Urothelium cell line (cell line): ENCODE data around the gene C17orf107.
A peak's percentile ranks its signal among the peaks of the same experiment; 100 is the strongest.

Experiments
- DNase-seq: peaks from one replicate; pipeline ENCODE4 v3.0.0; 2011; ENCODE audit warnings: low spot score, mixed read lengths
- FAIRE-seq: peaks from 2 replicates; lab custom pipeline; 2011; peaks lifted over from hg19 to GRCh38; lab: Jason Lieb, UNC

Gene C17orf107

DNA sequence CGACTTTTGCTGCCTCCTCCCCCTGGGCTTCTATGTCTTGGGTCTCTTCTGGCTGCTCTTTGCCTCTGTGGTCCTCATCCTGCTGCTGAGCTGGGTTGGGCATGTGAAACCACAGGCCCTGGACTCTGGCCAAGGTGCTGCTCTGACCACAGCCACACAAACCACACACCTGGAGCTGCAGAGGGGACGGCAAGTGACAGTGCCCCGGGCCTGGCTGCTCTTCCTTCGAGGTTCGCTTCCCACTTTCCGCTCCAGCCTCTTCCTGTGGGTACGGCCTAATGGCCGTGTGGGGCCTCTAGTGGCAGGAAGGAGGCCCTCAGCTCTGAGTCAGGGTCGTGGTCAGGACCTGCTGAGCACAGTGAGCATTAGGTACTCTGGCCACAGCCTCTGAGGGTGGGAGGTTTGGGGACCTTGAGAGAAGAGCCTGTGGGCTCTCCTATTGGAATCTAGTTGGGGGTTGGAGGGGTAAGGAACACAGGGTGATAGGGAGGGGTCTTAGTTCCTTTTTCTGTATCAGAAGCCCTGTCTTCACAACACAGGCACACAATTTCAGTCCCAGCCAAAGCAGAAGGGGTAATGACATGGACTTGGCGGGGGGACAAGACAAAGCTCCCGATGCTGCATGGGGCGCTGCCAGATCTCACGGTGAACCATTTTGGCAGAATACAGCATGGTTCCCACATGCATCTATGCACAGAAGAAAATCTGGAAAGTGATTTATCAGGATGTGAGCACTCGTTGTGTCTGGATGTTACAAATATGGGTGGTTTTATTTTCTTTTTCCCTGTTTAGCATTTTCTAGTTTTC lies 35.0 kb downstream of the C17orf107 start:
- FAIRE-seq (no peak), DNase-seq (peak; percentile 42)

DNA sequence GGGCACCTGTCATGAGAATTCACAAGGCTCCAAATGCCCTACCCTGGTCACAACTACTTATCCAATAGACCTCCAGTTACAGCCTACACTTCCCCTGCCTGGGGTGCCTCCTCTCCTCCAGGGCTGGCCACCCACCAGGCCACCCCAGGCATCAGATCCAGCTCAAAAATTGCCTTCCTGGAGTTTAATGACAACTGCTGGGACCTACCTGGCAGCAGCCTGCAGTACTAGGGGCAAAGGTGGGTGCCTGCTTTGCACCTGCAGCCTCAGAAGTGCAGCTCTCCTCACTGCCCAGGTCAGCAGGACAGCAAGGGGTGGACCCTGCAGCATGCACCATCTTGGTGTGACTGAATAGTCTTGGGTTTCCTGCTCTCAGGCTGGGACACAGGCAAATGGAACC lies 36.3 kb downstream of the C17orf107 start:
- no peak for DNase-seq
- no peak for FAIRE-seq

DNA sequence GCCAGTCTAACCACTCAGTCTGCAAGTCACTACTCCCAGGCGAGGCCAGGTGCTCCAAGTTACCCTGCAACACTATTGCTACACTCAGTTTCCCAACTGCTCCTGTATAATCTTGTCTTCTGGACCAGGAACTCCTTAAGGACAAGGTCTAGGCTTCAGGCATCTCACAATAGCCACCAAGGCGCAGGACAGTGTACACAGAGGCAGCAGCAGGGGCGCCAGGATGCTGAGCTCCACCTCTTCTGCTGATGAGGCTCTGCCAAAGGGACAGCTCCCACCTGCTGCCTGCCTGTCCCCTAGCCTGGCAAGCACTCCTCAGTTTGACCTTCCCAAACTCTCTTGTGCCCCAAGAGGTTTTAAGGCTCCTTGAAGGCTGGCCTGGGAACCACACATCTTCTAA lies 37.1 kb downstream of the C17orf107 start:
- FAIRE-seq (no peak), DNase-seq (no peak)

DNA sequence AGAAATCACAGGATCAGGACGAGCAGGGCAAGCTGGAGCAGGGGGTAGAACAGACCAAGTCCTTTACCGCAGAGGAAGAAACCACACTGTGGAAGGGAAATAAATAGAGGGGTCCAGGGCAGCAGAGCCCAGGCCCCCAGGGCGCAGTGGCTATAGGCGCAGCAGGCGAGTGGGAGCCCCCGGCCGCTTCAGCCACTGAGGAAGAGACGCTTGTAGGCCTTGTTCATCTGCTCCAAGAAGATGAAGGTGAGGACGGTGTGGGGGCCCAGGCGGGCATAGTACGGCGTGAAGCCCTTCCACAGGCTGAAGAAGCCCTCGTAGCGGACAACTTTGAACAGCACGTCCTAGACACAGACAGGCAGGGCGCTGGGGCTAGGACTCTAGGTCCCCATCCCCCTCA lies 38.2 kb downstream of the C17orf107 start:
- FAIRE-seq (no peak), DNase-seq (no peak)

DNA sequence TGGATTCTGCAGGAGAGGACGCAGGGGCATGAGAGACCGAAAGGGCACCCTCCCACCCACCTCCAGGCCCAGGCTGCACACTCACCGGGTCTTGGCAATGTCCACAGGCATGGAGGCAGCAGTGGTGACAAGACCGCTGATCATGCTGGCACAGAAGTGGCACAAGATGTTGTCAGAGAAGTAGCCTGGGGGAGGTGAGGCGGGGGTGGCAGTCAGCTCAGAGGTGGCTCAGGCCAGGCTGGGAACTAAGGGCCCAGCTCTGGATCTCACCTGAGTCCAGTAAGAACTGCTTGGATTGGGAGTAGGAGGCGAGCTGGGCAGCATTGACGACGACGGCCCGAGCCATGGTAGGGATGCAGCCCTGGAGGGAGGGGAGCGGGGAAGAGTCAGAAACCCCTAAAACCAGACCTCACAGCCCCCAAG lies 38.7 kb downstream of the C17orf107 start:
- FAIRE-seq (no peak), DNase-seq (no peak)

DNA sequence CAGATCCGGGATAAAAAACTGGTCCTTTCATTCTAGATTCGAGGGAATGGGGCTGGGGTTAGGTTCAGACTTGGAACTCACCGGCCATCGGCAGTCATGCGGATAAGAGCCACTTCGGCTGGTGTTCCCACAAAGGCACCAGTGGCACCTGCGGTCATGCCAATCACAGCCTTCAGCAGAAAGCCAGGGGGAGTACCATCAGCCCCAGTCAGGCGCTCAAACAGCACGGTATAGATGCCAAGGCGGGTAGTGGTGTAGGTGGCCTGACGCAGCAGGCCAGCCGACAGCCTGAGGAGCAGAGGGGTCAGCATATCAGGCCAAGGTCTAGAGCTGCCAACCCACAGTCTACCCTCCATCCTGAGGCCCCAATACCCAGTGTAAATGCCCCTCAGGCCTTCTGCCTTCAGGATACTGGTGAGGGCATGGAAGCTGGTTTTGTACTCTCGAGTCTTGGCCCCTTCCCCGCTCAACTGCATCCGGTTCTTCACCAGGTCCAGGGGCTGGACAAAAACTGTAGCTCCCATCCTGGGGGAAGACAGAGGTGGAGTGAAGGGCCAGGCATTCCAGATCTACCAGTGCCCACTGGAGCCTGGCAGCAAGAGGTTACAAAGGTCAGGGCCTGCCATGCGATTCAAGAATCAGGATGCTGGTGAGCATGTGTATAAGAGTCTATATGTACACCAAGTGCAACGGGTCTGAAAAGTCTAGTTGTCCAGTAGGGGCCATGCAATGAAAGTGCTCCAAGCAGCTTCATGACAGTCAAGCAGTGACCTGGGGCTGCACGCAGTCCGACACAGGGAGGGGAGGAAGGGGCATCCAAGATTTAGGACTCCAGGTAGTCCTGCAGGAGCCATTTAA lies 39.6 kb downstream of the C17orf107 start:
- FAIRE-seq (no peak), DNase-seq (no peak)

DNA sequence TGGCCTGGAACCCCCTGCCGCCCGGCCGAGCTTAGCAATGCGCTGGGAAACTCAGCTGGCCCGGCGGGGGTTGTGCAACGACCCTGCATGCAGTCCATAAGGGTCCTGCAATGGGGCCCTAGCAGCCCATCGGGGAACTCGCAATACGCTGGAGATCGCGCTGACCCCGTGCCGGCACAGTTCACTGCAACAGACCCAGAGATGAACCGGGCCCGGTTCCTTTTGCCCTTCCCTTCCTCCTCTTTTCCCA lies 40.1 kb downstream of the C17orf107 start:
- DNase-seq = no peak
- FAIRE-seq = no peak

DNA sequence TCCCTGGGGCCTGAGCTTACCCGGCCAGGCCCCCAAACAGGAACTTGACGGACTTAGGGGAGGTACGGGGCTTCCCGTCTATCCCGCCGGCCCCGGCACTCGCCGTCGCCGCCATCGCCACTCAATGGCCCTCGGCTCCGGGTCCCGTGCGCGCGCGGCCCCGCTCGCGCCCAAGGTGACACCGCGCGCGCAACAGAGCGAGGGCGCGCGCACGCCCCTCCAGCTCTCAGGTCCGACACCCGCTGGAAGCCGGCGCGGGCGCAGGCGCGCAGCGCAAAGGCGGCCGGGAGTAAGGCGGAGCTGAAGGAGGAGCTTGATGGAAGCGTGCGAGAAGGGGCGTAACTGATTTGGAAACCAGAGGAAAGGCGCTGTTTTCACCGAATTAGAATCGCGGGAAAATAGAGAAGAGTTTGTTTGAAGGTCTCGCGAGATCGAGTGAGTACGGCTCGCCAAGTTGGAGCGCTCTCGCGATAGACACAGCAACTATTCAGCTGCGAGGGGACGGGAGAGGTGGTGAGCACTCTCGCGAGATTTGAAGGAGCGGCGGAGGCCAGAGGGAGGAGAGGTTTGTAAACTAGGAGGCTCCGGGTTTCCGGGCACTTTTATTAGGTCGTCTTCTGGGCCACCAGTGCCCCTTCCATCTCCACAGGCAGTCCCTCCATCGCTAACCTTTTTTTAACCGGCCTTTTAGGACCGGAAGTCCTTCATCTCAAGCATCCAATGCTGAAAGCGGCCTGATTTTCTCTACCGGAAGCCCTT lies 40.6 kb downstream of the C17orf107 start, which contains the start of the genes RNF167 and SLC25A11:
Gene RNF167 (plus strand): TSS at position 473 of the 759 bp plus-strand sequence. CDS start 642 bp downstream, outside the sequence.
Gene SLC25A11 (minus strand): TSS at position 251 of the 759 bp plus-strand sequence. CDS start 136 bp downstream, at position 115.
- DNase-seq (peak; percentile 92), FAIRE-seq (peak; percentile 5)

DNA sequence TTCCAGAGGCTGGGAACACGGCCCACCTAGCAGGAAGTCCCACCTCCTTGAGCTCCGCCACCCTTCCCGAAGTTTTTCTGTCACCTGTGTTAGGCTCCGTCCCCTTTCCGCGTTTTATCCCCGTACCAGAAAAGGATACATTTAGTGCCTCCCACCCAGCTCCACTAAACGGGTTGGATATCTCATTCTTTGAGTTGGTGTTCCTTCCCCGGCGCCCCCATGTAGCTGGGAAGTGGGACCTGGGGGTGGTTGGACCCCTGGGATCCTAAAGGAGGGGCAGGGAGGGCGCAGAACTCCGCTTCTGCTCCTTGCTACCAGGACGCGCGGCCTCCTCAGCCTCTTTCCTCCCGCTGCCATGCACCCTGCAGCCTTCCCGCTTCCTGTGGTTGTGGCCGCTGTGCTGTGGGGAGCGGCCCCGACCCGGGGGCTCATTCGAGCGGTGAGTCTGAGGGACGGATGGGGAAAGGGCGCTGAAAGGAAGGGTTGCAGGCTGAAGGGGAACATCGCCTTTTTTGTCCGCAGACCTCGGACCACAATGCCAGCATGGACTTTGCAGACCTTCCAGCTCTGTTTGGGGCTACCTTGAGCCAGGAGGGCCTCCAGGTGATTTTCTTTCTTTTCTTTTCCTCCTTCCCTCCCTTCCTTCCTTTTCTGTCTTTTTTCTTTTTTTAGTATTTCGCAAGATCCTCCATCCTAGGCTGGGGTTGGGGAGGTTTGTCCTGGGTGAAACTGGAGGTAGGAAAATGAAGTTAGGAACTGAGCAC lies 41.4 kb downstream of the C17orf107 start:
- FAIRE-seq (no peak), DNase-seq (peak; percentile 76)

DNA sequence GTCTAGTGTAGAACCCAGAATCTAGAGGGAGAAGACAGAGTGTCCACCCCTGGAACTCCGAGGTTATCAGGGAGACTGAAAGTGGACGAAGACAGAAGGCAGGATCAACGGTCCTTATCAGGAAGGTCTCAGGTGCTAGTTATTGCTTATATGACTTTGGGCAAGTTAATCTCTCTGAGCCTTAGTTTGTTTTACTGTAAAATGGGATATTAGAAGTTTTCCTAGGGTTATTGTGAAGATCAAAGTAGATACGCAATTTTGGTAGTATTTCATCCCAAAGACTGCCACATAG lies 41.9 kb downstream of the C17orf107 start:
- FAIRE-seq (no peak), DNase-seq (no peak)

DNA sequence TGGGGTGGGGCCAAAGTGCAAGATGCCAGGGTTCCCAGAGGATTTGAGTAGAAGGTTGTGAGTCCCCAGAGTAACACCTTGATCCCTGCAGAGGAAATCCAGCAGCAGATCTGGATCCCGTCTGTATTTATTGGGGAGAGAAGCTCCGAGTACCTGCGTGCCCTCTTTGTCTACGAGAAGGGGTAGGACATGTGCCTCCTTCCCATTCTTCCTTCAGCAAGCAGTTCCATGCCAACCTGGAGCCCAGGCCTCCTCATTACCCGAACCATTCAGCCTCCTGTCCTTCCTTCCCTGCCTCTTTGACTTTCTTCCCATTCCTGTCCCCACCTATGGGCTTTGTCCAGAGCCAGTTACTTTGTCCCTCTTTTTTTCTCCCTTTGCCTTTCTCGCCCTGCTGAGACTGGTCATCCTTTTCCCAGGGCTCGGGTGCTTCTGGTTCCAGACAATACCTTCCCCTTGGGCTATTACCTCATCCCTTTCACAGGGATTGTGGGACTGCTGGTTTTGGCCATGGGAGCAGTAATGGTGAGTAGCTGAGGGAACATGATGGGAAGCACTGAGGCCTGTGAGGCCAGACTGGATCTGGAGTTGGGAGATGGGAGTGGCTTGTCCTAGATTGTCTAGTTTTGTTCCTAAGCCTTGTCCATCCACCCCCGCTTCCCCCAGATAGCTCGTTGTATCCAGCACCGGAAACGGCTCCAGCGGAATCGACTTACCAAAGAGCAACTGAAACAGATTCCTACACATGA lies 43.6 kb downstream of the C17orf107 start:
- FAIRE-seq = no peak
- no peak for DNase-seq

DNA sequence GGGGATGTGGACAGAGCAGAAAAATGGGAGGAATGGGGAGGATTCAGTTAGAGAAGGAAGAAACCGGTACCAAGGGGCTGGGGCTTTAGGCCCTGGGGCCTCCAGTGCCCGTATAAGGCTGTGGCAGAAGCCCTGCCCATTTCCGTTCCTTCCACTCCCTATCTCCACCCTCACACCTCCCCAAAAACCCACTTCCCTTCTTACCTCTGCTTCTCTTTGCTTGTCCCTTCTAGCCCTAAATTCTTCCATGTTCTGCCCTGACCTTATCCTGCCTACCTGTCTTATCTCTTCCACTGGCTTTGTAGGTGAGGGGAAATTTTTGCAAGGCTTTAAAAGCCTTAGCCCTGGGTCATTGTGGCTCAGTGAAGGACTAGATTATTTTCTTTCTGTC lies 44.8 kb downstream of the C17orf107 start:
- no peak for DNase-seq
- FAIRE-seq = no peak

DNA sequence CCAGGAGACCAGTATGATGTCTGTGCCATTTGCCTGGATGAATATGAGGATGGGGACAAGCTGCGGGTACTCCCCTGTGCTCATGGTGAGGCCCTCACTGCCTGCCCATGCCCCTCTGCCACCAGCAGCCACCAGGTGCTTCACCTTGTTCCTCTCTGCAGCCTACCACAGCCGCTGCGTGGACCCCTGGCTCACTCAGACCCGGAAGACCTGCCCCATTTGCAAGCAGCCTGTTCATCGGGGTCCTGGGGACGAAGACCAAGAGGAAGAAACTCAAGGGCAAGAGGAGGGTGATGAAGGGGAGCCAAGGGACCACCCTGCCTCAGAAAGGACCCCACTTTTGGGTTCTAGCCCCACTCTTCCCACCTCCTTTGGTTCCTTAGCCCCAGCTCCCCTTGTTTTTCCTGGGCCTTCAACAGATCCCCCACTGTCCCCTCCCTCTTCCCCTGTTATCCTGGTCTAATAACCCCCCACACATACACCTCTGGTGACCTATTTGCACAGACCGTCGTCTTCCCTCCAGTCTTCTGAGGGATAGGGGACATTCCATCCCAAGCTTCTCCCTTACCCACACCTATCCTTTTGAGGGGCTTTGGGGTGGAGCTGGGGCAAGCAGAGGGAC lies 45.3 kb downstream of the C17orf107 start:
- DNase-seq (no peak), FAIRE-seq (no peak)

DNA sequence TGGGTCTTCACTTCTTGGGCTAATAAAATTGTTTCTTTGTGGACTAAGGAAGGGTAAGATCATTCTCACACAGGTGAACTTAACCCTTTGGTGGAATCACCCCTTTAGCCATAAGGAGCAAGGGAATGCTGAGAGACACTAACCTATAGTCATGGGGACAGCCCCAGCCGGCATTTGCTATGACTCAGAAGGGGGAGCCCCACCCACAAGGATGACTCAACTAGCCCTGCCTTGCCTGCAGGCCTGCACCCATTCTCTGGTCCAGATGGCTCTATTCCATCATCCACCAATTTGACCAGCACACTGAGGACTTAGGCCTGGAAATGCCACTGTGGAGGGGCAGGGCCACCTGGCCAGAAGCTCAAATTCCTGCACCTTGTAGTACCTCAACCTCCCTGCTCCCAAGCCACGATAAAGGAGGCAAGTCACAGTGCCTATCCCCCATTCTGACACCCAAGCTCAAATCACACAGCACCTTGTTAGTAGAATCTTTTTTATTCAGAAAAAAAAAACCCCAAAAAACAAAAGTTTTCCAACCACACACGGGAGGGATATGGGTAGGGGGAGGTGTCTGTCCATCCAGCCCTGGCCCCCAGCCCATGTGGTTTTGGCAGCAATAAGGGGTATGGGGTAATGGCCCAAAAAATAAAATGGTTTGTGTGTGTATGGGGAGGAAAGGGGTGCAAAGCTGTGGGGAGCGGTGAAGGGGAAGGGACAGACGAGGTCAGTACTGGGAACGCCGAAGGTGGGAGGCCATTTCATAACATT lies 46.0 kb downstream of the C17orf107 start:
- no peak for FAIRE-seq
- DNase-seq = peak; percentile 78

DNA sequence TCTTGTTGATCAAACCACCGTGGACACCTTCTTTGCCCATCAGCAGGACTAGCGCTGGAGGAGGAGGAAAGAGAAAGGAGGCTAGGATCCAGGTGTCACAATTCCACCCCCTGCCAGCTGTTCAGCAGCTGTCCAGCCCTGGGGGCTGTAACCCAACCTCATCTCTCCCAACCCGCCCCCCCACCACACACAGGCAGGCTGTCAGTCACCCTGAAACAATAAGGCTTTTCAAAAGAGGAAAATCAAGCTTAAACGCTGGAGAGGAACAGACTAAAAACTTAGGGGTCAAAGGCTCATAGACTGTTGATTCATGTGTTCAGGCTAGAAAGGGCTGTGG lies 46.6 kb downstream of the C17orf107 start:
- FAIRE-seq = no peak
- DNase-seq = no peak

DNA sequence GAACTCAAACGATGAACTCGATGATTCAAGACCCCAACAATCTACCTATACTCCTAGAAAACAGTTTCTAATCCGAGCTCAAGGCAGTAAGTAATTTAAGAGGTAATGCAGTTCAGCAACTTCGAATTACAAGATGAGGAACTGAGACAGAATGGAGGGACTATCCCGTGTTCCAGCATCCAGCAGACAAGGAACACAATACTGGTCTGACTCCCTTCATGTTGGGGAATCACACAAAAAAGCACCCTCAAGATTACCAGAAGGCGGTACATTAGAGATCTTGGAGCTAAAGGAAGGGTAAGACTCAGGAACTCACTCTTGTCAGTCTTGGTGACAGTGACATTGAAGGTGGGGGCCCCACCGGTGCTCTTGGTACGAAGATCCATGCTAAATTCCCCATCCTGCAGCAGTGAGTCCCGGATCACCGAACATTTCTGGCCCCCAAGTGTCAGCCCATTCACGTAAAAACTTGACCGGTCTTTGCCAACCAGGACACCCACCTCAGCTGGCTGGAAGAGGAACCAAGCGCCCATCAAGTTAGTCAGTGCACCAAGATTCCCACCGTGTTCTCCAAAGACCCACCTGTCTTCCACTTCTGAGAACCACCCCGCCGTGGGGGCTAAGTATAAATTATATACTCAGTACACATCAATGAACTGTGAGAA lies 47.1 kb downstream of the C17orf107 start:
- FAIRE-seq = no peak

DNA sequence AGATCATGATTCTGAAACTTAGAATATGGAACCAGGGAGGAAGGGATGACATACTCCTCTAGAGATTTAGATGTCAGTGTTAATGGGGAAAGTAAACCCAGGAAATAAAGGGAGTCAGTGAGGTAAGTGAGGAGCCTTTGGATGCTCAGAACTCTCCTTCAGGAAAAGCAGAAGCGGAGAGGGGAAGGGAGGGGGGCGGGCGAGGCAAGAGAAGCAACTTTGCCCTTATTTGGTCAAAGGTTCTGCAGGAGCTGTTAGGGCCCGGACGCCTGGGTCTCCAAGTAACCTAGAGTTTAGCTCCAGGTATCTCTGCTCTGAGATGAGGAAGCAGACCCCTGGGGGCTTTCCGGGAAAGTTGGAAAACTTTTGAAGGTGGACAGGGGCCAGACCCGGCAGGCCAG lies 47.7 kb downstream of the C17orf107 start:
- no peak for DNase-seq
- no peak for FAIRE-seq

More for the DNA sequence above, 47.1 kb downstream of the C17orf107 start:
- DNase-seq = no peak

DNA sequence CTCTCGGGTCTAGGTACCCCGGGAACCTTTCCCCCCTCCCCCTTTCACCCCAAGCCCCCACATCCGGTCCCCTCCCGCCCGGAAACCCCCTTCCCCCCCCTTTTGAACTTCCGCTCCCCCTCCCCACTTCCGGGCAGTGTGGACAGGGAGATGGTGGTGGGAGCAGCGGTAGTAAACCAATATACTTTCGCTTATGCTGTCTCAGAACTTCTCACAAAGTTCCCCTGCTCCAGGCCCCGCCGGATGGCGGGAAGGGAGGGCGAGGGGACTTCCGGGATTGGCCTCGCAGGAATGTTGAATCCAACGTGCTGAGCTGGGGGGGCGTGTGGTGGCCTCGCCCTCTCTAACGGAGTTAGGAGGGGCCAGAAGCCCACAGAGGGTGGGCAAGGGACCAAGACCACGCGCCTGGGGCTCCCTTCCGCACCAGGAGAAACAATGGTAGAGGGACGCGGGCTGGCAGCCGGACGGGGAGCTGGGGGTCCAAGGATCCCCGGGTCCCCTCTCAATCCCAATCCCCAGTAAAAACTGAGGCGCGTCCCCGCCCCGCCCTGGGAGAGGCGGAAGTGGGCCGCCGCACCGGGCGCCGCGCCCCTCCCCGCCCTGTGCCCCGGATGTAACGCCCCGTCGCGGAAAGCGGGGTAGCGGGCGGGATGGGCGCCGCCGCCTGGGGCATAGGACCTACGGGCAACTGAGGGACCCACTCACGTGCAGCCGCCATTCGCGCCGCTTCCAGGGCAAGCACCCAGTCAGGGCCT lies 48.3 kb downstream of the C17orf107 start:
- DNase-seq = peak; percentile 50
- no peak for FAIRE-seq
